Liver (tissue), 9 donors: ENCODE data around the gene RTL1. TPM values are rescaled to one million over a fixed set of nuclear protein-coding genes. Genes with fewer than 3 reads are reported as not detected.

Experiments used
- DNase-seq: peaks from one replicate; pipeline ENCODE4 v3.0.0-alpha.2; 2017; ENCODE audit warnings: low spot score
- H3K27ac ChIP-seq, 2 donors: one replicate each; pipeline ENCODE4 v1.7.0; 2013; ENCODE audit warnings: inconsistent platforms in 2 of 2, low read length in 2 of 2, control low read depth in 1 of 2, low read depth in 1 of 2, mild to moderate bottlenecking in 1 of 2
- H3K27me3 ChIP-seq, 4 donors: one replicate each; pipeline versions ENCODE4 v1.6.1 to v1.7.0; 2013; ENCODE audit warnings: low read length in 3 of 4, inconsistent platforms in 1 of 4, mild to moderate bottlenecking in 1 of 4, moderate library complexity in 1 of 4; ENCODE audit not compliant: control insufficient read depth in 4 of 4, insufficient read depth in 4 of 4
- H3K36me3 ChIP-seq, 4 donors: one replicate each; pipeline versions ENCODE4 v1.6.1 to v1.7.0; 2013; ENCODE audit warnings: low read length in 3 of 4, mild to moderate bottlenecking in 3 of 4, low read depth in 1 of 4, moderate library complexity in 1 of 4; ENCODE audit not compliant: control insufficient read depth in 4 of 4, insufficient read depth in 3 of 4
- H3K4me1 ChIP-seq, 4 donors: one replicate each; pipeline versions ENCODE4 v1.6.1 to v1.7.0; 2013; ENCODE audit warnings: low read length in 3 of 4, mild to moderate bottlenecking in 3 of 4, moderate library complexity in 1 of 4; ENCODE audit not compliant: control insufficient read depth in 4 of 4, insufficient read depth in 4 of 4
- H3K4me3 ChIP-seq, 3 donors: one replicate each; pipeline versions ENCODE4 v1.6.1 to v1.7.0; 2013; ENCODE audit warnings: low read length in 3 of 3, control low read depth in 1 of 3, low read depth in 1 of 3, mild to moderate bottlenecking in 1 of 3
- H3K9ac ChIP-seq, 2 donors: one replicate each; pipeline ENCODE4 v1.7.0; 2013; ENCODE audit warnings: low read length in 2 of 2, mild to moderate bottlenecking in 2 of 2, moderate library complexity in 2 of 2, control low read depth in 1 of 2, low read depth in 1 of 2
- H3K9me3 ChIP-seq, 4 donors: one replicate each; pipeline versions ENCODE4 v1.6.1 to v1.7.0; 2013; ENCODE audit warnings: low read length in 3 of 4; ENCODE audit not compliant: control insufficient read depth in 4 of 4
- FOXA2 ChIP-seq: IDR thresholded peaks from 2 replicates; pipeline ENCODE4 v1.6.1; 2016; ENCODE audit warnings: antibody characterized with exemption
- GABPA ChIP-seq, 2 donors: IDR thresholded peaks in 1 of 2; conservative IDR thresholded peaks in 1 of 2; 2 replicates each; pipeline ENCODE4 v1.6.1; 2016; ENCODE audit warnings: antibody characterized with exemption in 2 of 2, mild to moderate bottlenecking in 1 of 2, moderate library complexity in 1 of 2
- HNF4A ChIP-seq, 2 donors: conservative IDR thresholded peaks; 2 replicates each; pipeline ENCODE4 v1.6.1; 2016; ENCODE audit warnings: antibody characterized with exemption in 2 of 2, mild to moderate bottlenecking in 2 of 2
- HNF4G ChIP-seq: IDR thresholded peaks from 2 replicates; pipeline ENCODE4 v1.6.1; 2016; ENCODE audit warnings: antibody characterized with exemption
- JUND ChIP-seq, 2 donors: IDR thresholded peaks; 2 replicates each; pipeline ENCODE4 v1.6.1; 2016; ENCODE audit warnings: antibody characterized with exemption in 2 of 2
- RAD21 ChIP-seq, 2 donors: IDR thresholded peaks; 2 replicates each; pipeline ENCODE4 v1.6.1; 2016; ENCODE audit warnings: antibody characterized with exemption in 2 of 2, mild to moderate bottlenecking in 2 of 2
- RXRA ChIP-seq, 2 donors: IDR thresholded peaks; 2 replicates each; pipeline ENCODE4 v1.6.1; 2017 to 2018; ENCODE audit warnings: antibody characterized with exemption in 2 of 2, mild to moderate bottlenecking in 1 of 2
- SP1 ChIP-seq: IDR thresholded peaks from 2 replicates; pipeline ENCODE4 v1.6.1; 2018; ENCODE audit warnings: antibody characterized with exemption, mild to moderate bottlenecking
- TAF1 ChIP-seq: conservative IDR thresholded peaks from 2 replicates; pipeline ENCODE4 v1.6.1; 2016; ENCODE audit warnings: antibody characterized with exemption, mild to moderate bottlenecking
- WGBS: extraction: QIAGEN DNeasy Blood & Tissue Kit; methylation state at CpG from one replicate; pipeline ENCODE4 v1.1.7; 2013; 5-methylcytosine and 5-hydroxymethylcytosine counted together
- polyA plus RNA-seq, 2 donors: library from polyadenylated mRNA; stranded (reverse) in 1 of 2; unstranded in 1 of 2; fragments of 200-250 nt in 1 of 2; fragments of >200 nt in 1 of 2; fragmentation: Nextera tagmentation in 1 of 2; extraction: Ambion mirVana in 1 of 2; gene quantifications; one replicate each; pipeline versions ENCODE4 v1.2.1 to v1.2.3, GENCODE V29; 2013 to 2015
- total RNA-seq, 2 donors: library from RNA; depleted of rRNA; stranded (reverse); fragments of >200 nt; gene quantifications; one replicate each; pipeline ENCODE4 v1.2.3, GENCODE V29; 2014
- TF ChIP-seq, protein P1 (sequence below): IDR thresholded peaks from 2 replicates; pipeline ENCODE4 v1.6.1; 2016; ENCODE audit warnings: antibody characterized with exemption, mild to moderate bottlenecking
- TF ChIP-seq, protein P2 (sequence below): IDR thresholded peaks from 2 replicates; pipeline ENCODE4 v1.6.1; 2016; ENCODE audit warnings: antibody characterized with exemption
- TF ChIP-seq, protein P3 (sequence below): IDR thresholded peaks from 2 replicates; pipeline ENCODE4 v1.6.1; 2016; ENCODE audit warnings: antibody characterized with exemption
- TF ChIP-seq, protein P4 (sequence below): IDR thresholded peaks from 2 replicates; pipeline ENCODE4 v1.6.1; 2016; ENCODE audit warnings: antibody characterized with exemption
- TF ChIP-seq, protein P5 (sequence below): fragments of 150-350 bp; IDR thresholded peaks from 2 replicates; pipeline ENCODE4 v1.5.1; 2017; ENCODE audit warnings: improper control_type of control experiment, low read depth, low read length; ENCODE audit not compliant: missing input control
- donor health status: healthy.
- donor health status: healthy.
- donor health status: healthy.
- donor health status: healthy.
- donor health status: healthy.

RTL1 gene
- total and polyA plus RNA-seq, 4 donors = 0.04 to 0.05 TPM; not detected in 2

DNA sequence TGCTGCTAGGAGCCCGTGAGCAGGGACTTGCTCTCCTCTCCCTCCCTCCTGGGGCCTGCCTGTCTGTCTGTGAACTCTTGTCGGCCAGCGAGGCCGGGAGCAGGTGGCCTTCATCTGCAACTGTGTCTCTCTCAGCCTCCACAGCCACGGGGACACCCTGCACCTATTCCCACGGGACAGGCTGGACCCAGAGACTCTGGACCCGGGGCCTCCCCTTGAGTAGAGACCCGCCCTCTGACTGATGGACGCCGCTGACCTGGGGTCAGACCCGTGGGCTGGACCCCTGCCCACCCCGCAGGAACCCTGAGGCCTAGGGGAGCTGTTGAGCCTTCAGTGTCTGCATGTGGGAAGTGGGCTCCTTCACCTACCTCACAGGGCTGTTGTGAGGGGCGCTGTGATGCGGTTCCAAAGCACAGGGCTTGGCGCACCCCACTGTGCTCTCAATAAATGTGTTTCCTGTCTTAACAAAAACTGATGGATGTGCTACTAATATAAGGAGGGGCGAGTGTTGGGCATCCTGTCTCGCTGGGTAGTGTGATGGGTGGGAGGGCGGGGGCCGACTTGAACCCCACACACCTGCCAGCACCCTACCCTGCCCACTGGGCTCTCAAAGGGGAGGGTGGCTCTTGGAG, 42.9 kb downstream of the RTL1 start:
- TF ChIP-seq, protein P1, sequence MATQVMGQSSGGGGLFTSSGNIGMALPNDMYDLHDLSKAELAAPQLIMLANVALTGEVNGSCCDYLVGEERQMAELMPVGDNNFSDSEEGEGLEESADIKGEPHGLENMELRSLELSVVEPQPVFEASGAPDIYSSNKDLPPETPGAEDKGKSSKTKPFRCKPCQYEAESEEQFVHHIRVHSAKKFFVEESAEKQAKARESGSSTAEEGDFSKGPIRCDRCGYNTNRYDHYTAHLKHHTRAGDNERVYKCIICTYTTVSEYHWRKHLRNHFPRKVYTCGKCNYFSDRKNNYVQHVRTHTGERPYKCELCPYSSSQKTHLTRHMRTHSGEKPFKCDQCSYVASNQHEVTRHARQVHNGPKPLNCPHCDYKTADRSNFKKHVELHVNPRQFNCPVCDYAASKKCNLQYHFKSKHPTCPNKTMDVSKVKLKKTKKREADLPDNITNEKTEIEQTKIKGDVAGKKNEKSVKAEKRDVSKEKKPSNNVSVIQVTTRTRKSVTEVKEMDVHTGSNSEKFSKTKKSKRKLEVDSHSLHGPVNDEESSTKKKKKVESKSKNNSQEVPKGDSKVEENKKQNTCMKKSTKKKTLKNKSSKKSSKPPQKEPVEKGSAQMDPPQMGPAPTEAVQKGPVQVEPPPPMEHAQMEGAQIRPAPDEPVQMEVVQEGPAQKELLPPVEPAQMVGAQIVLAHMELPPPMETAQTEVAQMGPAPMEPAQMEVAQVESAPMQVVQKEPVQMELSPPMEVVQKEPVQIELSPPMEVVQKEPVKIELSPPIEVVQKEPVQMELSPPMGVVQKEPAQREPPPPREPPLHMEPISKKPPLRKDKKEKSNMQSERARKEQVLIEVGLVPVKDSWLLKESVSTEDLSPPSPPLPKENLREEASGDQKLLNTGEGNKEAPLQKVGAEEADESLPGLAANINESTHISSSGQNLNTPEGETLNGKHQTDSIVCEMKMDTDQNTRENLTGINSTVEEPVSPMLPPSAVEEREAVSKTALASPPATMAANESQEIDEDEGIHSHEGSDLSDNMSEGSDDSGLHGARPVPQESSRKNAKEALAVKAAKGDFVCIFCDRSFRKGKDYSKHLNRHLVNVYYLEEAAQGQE = no peak
- Histone ChIP-seq H3K36me3 (no peaks in the 10 kb centered on the region), H3K9me3 (no peaks in the 10 kb centered on the region), H3K4me3 (no peak overlapping the region), H3K9ac (no peak overlapping the region), H3K4me1 (no peaks in the 10 kb centered on the region), H3K27me3 (no peaks in the 10 kb centered on the region), H3K27ac (no peak overlapping the region)
- 79% methylated on average over 19 of the region's 19 CpGs for WGBS
- no peak for DNase-seq

DNA sequence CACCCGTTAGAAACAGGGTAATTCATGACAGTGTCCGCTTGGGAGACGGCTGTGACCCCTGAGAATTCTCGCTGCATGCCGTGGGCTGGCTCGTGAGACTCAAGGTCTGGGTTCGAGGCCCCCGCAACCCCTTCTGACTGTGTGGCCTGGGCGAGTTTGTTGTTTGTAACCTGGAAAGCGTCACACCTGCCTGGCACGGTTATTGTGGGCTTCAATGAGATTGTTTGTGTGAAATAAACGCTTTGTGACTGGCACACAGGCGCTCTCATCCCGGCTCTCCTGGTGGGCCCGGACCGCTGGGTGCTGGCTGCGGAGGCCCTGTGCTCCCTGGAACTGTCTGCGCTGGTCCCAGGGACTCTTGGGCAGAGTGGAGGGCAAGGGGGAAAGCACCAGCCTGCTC, 43.7 kb downstream of the RTL1 start:
- Histone ChIP-seq H3K27ac (no peak overlapping the region), H3K27me3 (no peaks in the 10 kb centered on the region), H3K9ac (no peak overlapping the region), H3K4me3 (no peak overlapping the region), H3K36me3 (no peaks in the 10 kb centered on the region), H3K4me1 (no peaks in the 10 kb centered on the region), H3K9me3 (no peaks in the 10 kb centered on the region)
- WGBS = 91% methylated on average over 18 of the region's 18 CpGs
- TF ChIP-seq FOXA2 (no peak), SP1 (no peak), GABPA (IDR thresholded peaks at IDR 0.05 in 1 of 2, conservative IDR thresholded peaks at IDR 0.05 in 1 of 2) (no peak), HNF4A (conservative IDR thresholded peaks at IDR 0.05) (no peak), HNF4G (no peak), RXRA (IDR thresholded peaks at IDR 0.05) (no peak), RAD21 (IDR thresholded peaks at IDR 0.05) (no peak), JUND (IDR thresholded peaks at IDR 0.05) (no peak), TAF1 (no peak)
- TF ChIP-seq, protein P1 = no peak
- TF ChIP-seq, protein P2, sequence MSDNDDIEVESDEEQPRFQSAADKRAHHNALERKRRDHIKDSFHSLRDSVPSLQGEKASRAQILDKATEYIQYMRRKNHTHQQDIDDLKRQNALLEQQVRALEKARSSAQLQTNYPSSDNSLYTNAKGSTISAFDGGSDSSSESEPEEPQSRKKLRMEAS = no peak
- TF ChIP-seq, protein P3, sequence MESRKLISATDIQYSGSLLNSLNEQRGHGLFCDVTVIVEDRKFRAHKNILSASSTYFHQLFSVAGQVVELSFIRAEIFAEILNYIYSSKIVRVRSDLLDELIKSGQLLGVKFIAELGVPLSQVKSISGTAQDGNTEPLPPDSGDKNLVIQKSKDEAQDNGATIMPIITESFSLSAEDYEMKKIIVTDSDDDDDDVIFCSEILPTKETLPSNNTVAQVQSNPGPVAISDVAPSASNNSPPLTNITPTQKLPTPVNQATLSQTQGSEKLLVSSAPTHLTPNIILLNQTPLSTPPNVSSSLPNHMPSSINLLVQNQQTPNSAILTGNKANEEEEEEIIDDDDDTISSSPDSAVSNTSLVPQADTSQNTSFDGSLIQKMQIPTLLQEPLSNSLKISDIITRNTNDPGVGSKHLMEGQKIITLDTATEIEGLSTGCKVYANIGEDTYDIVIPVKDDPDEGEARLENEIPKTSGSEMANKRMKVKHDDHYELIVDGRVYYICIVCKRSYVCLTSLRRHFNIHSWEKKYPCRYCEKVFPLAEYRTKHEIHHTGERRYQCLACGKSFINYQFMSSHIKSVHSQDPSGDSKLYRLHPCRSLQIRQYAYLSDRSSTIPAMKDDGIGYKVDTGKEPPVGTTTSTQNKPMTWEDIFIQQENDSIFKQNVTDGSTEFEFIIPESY = no peak
- TF ChIP-seq, protein P4, sequence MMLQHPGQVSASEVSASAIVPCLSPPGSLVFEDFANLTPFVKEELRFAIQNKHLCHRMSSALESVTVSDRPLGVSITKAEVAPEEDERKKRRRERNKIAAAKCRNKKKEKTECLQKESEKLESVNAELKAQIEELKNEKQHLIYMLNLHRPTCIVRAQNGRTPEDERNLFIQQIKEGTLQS = no peak
- TF ChIP-seq, protein P5, sequence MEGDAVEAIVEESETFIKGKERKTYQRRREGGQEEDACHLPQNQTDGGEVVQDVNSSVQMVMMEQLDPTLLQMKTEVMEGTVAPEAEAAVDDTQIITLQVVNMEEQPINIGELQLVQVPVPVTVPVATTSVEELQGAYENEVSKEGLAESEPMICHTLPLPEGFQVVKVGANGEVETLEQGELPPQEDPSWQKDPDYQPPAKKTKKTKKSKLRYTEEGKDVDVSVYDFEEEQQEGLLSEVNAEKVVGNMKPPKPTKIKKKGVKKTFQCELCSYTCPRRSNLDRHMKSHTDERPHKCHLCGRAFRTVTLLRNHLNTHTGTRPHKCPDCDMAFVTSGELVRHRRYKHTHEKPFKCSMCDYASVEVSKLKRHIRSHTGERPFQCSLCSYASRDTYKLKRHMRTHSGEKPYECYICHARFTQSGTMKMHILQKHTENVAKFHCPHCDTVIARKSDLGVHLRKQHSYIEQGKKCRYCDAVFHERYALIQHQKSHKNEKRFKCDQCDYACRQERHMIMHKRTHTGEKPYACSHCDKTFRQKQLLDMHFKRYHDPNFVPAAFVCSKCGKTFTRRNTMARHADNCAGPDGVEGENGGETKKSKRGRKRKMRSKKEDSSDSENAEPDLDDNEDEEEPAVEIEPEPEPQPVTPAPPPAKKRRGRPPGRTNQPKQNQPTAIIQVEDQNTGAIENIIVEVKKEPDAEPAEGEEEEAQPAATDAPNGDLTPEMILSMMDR = no peak
- DNase-seq = no peak
